Stimulated activated CD8-positive, alpha-beta memory T cell treated with anti-CD3 and anti-CD28 coated beads, Interleukin-7, amount 100 ng/mL, for 1 hour (primary cell): ENCODE results near the gene CRYM.
"Not testable (repeated sequence)": the region's sequence is repeated elsewhere in the genome, so short reads cannot be mapped to it uniquely, and the experiment has no call there.

Source experiments
- DNase-seq, 2 donors: peaks; one replicate each; pipeline ENCODE4 v3.0.0-alpha.2; 2020; ENCODE audit warnings: low read depth in 2 of 2

The CRYM gene

GRCh38 chr16:21279501-21279900 lies 1.4 kb upstream of the CRYM start:
- no peak for DNase-seq

DNA sequence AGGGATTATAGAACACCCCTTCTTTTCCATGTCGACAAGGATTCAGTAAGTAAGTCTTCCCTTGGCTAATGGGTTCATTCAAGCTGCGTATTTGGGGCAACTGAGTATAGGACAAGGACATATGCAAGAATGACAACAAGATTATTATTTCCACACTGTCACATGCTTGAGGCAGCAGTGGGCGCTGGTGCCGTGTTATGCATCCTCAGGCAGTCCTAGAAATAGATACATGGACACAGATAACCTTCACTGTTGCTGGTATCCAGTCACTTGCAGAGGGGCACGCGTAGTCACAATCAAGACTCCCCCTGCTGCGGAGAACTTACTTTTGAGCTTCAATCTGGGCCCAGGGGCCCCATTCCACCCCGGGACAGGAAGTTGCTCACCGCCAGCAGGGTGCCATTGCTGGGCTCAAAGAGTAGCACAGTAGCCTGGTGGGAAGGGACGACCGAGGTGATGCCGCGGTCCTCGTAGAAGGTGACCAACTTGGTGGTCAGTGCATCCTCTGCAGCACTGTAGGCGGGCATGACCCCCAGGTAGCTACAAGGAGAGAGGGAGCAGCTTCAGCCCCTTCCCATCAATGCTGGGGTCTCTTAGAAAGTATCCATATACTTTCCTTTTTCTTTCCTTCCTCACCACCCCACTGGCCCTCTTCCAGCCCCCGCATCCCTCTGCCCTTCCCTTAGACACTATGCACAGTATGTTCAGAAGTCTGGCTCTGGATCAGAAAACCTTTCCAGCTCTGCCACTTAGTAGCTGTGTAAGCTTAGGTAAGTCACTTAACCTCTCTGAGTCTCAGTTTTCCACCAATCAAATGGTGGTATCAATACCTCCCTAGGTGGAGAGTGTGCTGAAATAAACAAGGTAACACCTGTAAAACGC lies 804 bp downstream of the CRYM start:
- DNase-seq = no peak

GRCh38 chr16:21276090-21276489 lies 2.0 kb downstream of the CRYM start:
- DNase-seq = no peak

DNA sequence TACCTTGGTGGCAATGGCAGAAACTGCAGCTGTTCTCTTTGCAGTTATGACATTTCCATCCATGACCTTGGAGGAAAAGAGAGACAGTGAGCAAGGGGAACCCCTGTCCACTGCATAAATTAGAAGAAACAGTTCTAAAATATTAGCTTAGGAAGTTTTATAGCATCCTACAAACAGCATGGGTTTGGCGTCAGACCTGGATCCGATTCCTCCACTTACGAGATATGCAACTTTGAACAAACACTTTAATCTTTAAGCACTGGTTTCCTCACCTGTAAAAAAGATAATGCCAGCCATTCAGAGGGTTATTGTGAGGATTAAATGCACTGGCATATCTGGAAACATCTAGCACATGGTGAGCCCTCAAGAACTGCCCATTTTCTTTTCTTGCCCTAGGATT lies 2.6 kb downstream of the CRYM start:
- no peak for DNase-seq

DNA sequence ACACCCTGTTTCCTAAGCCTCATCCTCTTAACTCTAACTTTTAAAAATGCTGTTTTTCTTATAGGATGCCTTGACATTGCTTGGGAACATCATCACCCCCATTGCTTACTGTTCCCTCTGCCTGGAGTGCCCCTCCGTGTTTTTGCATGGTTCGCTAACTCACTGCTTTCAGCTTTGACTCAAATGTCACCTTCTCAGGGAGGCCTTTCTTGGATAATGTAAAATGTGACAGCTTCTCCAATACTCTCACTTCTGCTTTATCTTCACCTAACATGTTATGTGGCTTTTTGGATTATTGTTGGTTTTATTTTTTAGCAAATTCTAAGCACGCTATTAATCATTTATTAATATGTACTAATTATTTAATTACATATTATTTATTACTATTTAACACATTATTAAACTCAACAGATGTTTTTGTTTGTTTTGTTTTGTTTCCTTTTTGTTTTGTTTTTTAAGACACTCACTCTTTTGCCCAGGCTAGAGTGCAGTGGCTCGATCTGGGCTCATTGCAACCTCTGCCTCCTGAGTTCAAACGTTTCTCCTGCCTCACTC lies 3.8 kb downstream of the CRYM start:
- no peak for DNase-seq

- DNase-seq = not testable (repeated sequence)
Measured at GRCh38 chr16:21272763-21273162, 5.3 kb downstream of the CRYM start.

GRCh38 chr16:21272253-21272652 lies 5.8 kb downstream of the CRYM start:
- no peak for DNase-seq

DNA sequence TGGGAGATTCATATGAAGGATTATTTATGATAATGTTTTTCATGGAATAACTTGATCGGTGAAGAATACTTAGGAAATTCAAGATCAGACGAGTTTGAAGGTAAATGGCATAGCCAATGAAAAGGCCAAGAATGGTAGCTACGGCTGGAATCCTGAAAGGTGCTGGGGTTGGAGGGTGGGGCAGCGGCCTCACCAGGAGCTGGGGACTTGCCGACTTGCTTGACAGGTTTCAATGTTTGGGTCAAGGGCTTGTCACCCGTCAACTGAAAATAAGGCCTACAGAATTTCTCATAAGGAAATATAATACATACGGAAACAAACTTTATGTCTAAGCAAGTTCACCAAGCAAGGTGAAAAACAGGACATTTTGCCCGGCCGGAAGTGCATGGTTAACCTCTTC lies 9.9 kb downstream of the CRYM start:
- DNase-seq = no peak

- DNase-seq = no peak
Measured at GRCh38 chr16:21267298-21267697, 10.8 kb downstream of the CRYM start.

GRCh38 chr16:21265104-21265837 lies 12.8 kb downstream of the CRYM start:
- DNase-seq = no peak

DNA sequence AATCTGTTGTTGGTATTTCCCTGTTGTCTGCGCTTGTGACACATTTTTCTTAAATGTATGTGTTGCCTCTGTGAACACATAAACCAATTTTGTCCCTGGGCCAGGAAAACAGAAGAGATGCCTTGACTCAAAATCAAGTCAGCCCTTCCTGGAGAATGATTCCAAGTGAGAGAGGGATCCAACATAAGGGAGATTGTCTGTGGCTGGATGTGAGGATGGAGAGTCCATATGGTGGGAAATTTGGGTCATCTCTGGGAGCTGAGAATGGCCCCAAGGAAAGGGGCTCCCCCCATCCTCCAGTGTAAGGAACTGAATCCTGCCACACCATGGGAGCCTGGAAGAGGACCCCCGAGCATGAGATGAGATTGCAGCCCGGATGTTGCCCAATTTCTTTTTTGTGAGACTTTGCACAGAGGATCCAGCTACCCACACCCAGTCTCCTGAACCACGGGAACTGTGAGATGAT lies 13.5 kb downstream of the CRYM start:
- DNase-seq = no peak

DNA sequence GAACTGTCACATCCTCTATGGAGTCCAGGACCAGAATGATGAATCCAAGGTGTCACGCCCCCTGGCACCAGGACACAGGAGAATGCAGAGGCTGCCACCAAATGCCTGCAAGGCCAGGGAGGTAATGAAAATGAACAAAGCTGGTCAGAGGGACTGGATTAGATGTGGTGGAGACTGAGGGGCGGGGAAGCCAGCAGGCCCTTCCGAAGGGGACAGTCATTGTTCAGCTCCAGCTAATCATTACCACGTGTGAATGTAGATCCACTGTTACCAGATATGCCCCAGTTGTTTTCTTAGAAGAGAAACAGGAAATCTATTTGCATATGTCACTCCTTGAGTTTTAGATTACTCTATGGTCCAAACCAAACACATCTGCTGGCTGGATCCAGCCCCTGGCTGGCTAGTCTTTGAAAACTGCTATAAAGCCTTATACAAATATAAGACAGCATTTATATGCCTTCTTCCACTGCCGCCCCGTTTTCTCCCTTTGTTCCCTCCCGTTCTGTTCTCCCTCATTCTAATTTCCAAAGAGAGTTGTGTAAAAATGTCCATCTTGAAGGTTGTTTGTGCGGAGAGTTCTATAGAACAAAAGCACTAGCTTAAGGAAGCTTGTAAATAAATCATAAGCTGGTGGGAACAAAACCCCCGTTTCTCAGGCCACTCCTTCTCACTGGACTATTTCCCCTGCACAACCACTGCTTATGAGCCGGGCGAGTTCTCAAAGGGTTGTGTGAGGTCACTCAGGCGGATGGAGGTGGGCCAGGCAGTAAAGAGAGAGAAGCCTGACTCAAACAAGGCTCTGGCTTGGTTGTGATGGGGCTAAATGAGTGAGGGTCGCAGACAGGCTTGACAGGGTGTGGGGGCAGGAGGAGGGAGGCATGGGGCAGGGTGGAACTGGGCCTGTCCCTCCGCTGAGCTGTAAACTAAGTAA lies 14.2 kb downstream of the CRYM start:
- DNase-seq = no peak

DNA sequence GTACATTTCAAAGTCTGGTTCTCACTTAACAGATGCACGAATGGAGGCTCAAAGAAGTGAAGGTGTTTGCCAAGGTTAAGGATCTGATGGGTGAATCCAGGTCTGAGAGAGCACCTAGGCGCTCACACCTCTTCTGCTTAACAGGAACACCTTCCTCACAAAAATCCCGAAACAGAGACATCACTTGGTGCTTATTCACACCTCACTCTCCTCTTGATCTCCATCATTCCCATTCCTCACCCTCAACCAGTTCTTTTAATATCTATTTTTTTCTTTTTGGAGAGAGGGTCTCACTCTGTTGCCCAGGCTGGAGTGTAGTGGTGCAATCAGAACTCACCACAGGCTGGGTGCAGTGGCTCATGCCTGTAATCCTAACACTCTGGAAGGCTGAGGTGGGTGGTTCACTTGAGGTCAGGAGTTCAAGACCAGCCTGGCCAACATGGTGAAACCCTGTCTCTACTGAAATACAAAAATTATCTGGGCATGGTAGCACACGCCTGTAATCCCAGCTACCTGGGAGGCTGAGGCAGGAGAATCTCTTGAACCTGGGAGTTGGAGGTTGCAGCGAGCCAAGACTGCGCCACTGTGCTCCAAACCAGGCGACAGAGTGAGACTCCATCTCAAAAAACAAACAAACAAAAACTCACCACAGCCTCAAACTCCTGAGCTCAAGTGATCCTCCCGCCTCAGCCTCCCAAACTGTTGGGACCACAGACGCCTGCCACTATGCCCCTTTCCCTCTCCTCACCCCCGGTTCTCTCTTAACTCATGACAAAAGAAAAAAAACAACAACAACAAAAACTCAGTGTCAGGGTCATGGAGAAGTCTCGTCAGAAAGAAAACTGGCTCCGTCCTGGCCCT lies 15.1 kb downstream of the CRYM start:
- DNase-seq = no peak

DNA sequence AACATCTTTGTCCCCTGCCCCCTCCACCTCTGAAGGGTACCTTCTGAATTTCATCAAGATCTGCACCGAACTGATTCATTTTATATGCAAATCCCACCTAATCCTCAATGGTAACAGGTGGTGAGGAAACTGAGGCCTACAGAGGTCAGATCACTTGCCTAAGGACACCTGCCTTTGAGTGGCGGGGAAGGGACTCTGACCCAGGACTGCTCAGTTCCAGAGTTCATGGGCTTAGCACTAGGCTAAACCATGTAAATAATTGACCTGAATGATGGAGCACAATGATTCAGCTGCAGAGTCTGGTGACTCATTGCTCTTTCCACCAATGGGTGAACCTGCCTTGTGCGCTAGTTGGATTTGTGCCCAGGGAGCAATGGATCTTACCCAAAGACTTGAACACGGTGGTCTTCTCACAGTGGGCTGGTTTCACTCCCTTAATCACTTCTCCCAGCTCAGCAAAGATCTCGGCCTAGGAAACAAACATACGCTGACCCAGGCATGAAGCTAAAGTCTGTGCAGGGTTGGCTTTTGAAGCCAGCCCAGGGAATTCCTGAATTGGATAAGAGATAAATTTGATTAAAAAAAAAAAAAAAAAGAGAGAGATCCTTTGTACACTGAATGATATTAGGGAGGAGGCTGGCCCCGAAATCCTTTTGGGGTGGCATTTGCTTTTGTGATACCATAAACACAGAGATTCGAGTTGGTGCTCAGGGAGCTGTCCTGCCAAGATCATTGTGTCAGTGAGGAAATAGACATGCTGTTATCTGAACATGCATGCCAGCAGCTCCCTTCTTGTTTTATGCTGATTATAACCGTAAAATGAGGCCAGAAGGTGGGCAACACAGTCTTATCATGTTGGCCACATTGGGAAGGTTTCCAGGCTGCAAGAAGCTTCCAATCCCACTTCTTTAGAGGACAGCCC lies 17.0 kb downstream of the CRYM start:
- DNase-seq = no peak

DNA sequence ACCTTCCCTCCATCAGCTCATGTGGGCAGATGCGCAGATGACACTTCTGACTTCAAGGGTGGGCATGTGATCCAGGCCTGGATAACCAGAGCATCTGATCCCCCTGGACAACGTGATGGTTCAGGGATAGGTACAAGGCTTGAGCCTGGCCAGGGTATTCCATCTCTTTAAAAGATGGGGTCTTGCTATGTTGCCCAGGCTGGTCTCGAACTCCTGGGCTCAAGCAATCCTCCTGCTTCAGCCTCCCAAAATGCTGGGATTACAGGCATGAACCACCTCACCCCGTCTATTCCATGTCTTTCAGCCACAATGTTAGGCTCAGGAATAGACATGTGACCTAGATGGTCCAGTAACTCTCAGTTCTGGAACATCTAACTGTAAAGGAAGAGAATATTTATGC lies 20.8 kb downstream of the CRYM start:
- DNase-seq = no peak

- no peak for DNase-seq
Measured at GRCh38 chr16:21256636-21257035, 21.5 kb downstream of the CRYM start.

GRCh38 chr16:21253470-21253869 lies 24.6 kb downstream of the CRYM start:
- no peak for DNase-seq

DNA sequence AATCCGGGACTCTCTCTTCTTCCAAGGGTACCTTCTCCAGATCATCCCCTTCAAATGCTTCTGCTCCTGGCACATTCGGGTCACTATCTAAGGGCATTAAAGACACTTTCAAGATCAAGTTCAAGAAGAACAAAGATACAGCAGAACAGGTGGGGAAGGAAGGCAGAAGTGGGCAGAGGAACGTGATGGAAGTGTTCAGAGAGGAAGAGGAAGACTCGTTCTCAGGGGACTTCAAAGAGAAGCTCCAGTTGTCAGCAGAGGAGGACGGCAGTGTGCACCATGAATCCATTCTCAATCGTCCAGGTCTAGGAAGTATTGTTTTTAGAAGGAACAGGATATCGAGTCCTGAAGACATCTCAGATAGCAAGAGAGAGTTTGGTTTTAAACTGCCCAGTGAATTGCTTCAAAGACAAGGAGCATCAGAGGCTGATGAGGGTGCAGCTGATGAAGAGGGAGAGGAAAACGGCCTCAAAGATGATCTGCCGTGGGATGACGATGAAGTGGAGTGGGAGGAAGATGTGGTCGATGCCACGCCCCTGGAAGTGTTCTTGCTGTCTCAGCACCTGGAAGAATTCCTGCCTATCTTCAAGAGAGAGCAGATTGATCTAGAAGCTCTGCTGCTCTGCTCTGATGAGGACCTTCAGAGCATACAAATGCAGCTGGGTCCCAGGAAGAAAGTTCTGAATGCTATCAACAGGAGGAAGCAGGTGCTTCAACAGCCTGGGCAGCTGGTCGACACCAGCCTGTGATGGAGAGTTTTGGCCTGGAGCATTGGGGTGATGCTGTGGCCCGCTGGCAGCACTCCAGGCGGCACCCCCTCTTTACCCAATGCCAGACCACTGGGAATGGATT lies 27.8 kb downstream of the CRYM start:
- no peak for DNase-seq

- not testable (repeated sequence) for DNase-seq
Measured at GRCh38 chr16:21248179-21248578, 29.9 kb downstream of the CRYM start.
